ENCODE measurements around the gene IVL.

IVL gene

DNA sequence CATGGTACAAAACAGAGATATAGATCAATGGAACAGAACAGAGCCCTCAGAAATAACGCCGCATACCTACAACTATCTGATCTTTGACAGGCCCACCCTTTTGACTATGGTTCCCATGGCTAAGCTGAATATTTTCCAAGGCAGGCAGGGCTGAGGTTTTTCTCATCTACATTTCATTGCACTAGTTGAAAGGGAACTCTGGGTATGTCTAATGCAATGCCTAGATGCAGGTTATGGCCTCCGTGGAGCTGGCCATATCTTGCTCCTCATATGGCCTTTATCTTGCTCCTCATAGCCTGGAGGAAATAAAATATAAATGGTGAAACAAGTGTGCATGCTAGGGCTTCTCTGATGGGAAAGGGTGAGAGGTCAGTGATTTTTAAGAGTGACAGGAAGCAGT lies 49.2 kb downstream of the IVL start:
- no peak for DNase-seq

DNA sequence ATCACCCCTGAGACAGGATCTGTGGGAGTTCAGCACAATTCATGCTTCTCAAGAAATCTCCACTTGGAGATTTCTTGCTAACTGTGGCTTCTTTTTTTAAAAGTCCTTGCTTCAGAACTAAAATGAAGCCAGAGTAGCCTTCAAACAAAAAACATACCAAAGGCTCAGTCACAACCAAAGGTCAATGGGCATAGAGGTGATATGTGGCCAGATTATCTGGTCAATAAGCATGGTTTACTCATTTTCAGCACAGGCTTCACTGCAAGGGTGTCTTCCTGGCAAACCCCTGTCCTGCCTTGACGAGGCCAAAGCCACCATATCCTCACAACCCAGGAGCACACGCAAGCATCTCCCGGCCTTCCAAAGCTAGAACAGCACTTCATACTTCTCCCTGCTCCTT lies 50.9 kb downstream of the IVL start:
- no peak for DNase-seq

DNA sequence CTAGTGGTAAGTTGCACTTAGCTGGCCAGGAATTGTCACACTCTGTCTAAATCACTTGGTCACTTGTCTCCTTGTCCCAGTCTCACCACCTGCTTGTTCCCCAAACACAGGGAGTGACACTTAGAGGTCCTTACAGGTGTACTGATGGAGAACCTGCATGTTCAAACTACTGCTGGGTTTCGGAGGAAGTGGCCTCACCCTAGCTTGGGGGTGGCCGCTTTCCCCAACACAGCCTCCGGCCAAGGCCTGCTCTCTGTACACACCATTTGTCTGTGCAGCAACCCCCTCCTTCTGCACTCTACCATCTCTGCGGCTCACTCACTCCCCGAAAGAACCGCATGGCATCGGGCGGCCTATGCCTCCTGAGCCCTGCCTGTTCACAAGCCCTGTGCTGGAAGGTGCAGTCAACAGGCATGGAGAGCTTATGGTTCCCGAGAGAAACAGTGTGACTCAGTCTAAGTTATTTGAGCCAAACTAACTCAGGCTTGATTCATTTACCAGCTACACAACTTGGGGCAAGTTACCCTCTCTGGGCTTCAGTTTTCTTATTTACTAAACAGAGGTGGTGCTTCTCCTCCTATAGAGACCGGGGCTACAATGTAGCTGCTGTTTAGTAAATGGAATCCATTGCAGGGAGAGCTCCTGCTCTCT lies 51.6 kb downstream of the IVL start:
- no peak for DNase-seq

DNA sequence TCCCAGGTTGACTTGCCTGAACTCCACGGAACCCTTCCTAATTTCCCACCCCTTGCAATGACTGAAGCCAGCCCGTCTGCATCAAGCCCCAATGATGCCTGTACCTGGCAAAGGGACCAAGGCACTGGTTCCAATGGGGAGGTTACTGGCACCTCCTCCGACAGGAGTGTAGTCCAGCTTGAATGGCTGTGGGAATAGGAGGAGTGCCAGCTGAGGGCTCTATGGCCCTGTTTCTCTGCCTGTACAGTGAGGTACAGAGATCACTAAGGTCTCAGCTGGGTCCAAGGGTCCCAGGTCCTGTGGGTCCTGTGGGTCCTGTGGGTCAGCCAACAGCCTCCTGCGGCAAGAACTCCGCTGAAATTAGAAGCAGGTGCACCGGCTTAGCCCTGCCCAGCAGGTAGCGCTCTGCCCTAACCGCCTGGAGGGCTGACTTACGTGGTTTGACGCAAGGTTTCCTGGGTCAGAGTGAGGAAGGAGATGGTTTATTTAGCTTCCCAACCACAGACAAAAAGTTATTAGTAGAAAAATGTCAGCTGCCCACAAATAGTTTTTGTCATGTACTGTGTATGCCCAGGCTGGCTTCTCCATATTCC lies 52.2 kb downstream of the IVL start:
- no peak for DNase-seq

All from HCEC 1CT (cell line).